CD14-positive monocyte (primary cell): ENCODE data around the gene ABCA3. TPM values are rescaled to one million over a fixed set of nuclear protein-coding genes. Genes with fewer than 3 reads are reported as not detected.
A peak's percentile ranks its signal among the peaks of the same experiment; 100 is the strongest.

Source experiments
- DNase-seq, 3 donors: peaks; one replicate each; pipeline ENCODE4 v3.0.0-alpha.2; 2011 to 2022
- H2AFZ ChIP-seq: 2 replicates; pipeline ENCODE4 v1.6.0; 2012; ENCODE audit warnings: mild to moderate bottlenecking, low read depth, low read length, inconsistent platforms; ENCODE audit not compliant: insufficient read depth, poor library complexity, severe bottlenecking
- H3K27ac ChIP-seq, 2 donors: 1 replicate in 1 of 2; 2 replicates in 1 of 2; pipeline ENCODE4 v1.5.1; 2012 to 2013; ENCODE audit warnings: low read length in 2 of 2, control low read depth in 1 of 2, inconsistent platforms in 1 of 2, low read depth in 1 of 2, mild to moderate bottlenecking in 1 of 2
- H3K27me3 ChIP-seq, 2 donors: one replicate each; pipeline versions ENCODE4 v1.6.0 to v1.6.1; 2011 to 2013; ENCODE audit warnings: low read length in 2 of 2; ENCODE audit not compliant: control insufficient read depth in 2 of 2, insufficient read depth in 2 of 2
- H3K36me3 ChIP-seq, 2 donors: replicated peaks in 1 of 2; 1 replicate in 1 of 2; 2 replicates in 1 of 2; pipeline versions ENCODE4 v1.5.1 to v1.6.1; 2012 to 2013; ENCODE audit warnings: low read length in 2 of 2, control low read depth in 1 of 2, inconsistent platforms in 1 of 2, mild to moderate bottlenecking in 1 of 2; ENCODE audit not compliant: insufficient read depth in 2 of 2, control insufficient read depth in 1 of 2
- H3K4me1 ChIP-seq, 2 donors: 1 replicate in 1 of 2; 2 replicates in 1 of 2; pipeline versions ENCODE4 v1.5.1 to v1.6.1; 2012 to 2013; ENCODE audit warnings: low read length in 2 of 2, control low read depth in 1 of 2, inconsistent platforms in 1 of 2, mild to moderate bottlenecking in 1 of 2, moderate library complexity in 1 of 2; ENCODE audit not compliant: insufficient read depth in 2 of 2, control insufficient read depth in 1 of 2
- H3K4me2 ChIP-seq: replicated peaks from 2 replicates; pipeline ENCODE3; 2012; ENCODE audit warnings: low read length, moderate library complexity, mild to moderate bottlenecking; ENCODE audit not compliant: poor library complexity, severe bottlenecking; ENCODE audit errors: extremely low read depth
- H3K4me3 ChIP-seq, 3 experiments: fragments of 200-600 bp in 1 of 3; sonication (generic) in 1 of 3; replicated peaks in 1 of 3; 1 replicate in 2 of 3; 2 replicates in 1 of 3; pipeline ENCODE4 v1.5.1; 2011 to 2013; ENCODE audit warnings: low read length in 3 of 3, mild to moderate bottlenecking in 3 of 3, control low read depth in 2 of 3, low read depth in 2 of 3, inconsistent platforms in 1 of 3, moderate library complexity in 1 of 3
- H3K79me2 ChIP-seq: 2 replicates; pipeline ENCODE4 v1.6.0; 2012; ENCODE audit warnings: mild to moderate bottlenecking, control low read depth, inconsistent platforms, low read length, moderate library complexity; ENCODE audit not compliant: insufficient read depth
- H3K9ac ChIP-seq: 2 replicates; pipeline ENCODE4 v1.6.0; 2017; ENCODE audit warnings: low read length, mild to moderate bottlenecking; ENCODE audit not compliant: insufficient read depth, poor library complexity, severe bottlenecking
- H3K9me3 ChIP-seq, 2 donors: replicated peaks in 1 of 2; 1 replicate in 1 of 2; 2 replicates in 1 of 2; pipeline versions ENCODE4 v1.5.1 to v1.6.1; 2012 to 2013; ENCODE audit warnings: low read length in 2 of 2, control low read depth in 1 of 2; ENCODE audit not compliant: control insufficient read depth in 1 of 2, insufficient read depth in 1 of 2
- H4K20me1 ChIP-seq: 2 replicates; pipeline ENCODE4 v1.6.0; 2012; ENCODE audit warnings: mild to moderate bottlenecking, low read length, control low read depth, moderate library complexity; ENCODE audit not compliant: insufficient read depth
- H3K27ac Mint-ChIP-seq, 7 donors: one replicate each; pipeline ENCODE4 v1.8.0; 2020; ENCODE audit warnings: mild to moderate bottlenecking in 7 of 7, mixed read lengths in 7 of 7, moderate library complexity in 6 of 7, inconsistent platforms in 2 of 7
- H3K27me3 Mint-ChIP-seq, 3 donors: one replicate each; pipeline ENCODE4 v1.8.0; 2021 to 2022; ENCODE audit warnings: low read depth in 3 of 3, mild to moderate bottlenecking in 3 of 3, mixed read lengths in 3 of 3, moderate library complexity in 3 of 3, inconsistent platforms in 1 of 3
- H3K36me3 Mint-ChIP-seq, 2 donors: one replicate each; pipeline ENCODE4 v1.8.0; 2020; ENCODE audit warnings: mixed read lengths in 2 of 2, inconsistent platforms in 1 of 2, mild to moderate bottlenecking in 1 of 2
- H3K4me1 Mint-ChIP-seq: one replicate; pipeline ENCODE4 v1.8.0; 2020; ENCODE audit warnings: mild to moderate bottlenecking, mixed read lengths
- H3K4me3 Mint-ChIP-seq, 2 donors: one replicate each; pipeline ENCODE4 v1.8.0; 2020; ENCODE audit warnings: mild to moderate bottlenecking in 2 of 2, mixed read lengths in 2 of 2, moderate library complexity in 1 of 2
- H3K9me3 Mint-ChIP-seq, 7 donors: one replicate each; pipeline ENCODE4 v1.8.0; 2020 to 2022; ENCODE audit warnings: mixed read lengths in 7 of 7, mild to moderate bottlenecking in 6 of 7, moderate library complexity in 6 of 7, inconsistent platforms in 2 of 7
- CTCF ChIP-seq: fragments of 200-600 bp; IDR thresholded peaks from one replicate; pipeline ENCODE4 v1.8.0; 2022; ENCODE audit warnings: antibody characterized with exemption, mild to moderate bottlenecking
- WGBS: methylation state at CpG from one replicate; pipeline ENCODE4 v1.1.5; 2013; ENCODE audit warnings: missing lambda C conversion rate; ENCODE audit not compliant: insufficient coverage; 5-methylcytosine and 5-hydroxymethylcytosine counted together
- intact Hi-C, 2 donors: fragments of 100-400 bp; cut with micrococcal nuclease; formaldehyde crosslinking; loops; one replicate each; pipeline versions ENCODE4 v1.15.0 to v1.15.1; 2023
- polyA plus RNA-seq, 3 donors: library from polyadenylated mRNA; depleted of rRNA in 1 of 3; unstranded in 2 of 3; stranded (reverse) in 1 of 3; fragments of 300-500 nt in 2 of 3; fragments of >200 nt in 1 of 3; fragmentation: Illumina TruSeq in 2 of 3; gene quantifications; 1 replicate in 2 of 3; 2 replicates in 1 of 3; pipeline ENCODE4 v1.2.3, GENCODE V29; 2012 to 2021

The ABCA3 gene
- polyA plus RNA-seq, 3 donors: 0.06 to 1.2 (median 0.68) TPM

DNA sequence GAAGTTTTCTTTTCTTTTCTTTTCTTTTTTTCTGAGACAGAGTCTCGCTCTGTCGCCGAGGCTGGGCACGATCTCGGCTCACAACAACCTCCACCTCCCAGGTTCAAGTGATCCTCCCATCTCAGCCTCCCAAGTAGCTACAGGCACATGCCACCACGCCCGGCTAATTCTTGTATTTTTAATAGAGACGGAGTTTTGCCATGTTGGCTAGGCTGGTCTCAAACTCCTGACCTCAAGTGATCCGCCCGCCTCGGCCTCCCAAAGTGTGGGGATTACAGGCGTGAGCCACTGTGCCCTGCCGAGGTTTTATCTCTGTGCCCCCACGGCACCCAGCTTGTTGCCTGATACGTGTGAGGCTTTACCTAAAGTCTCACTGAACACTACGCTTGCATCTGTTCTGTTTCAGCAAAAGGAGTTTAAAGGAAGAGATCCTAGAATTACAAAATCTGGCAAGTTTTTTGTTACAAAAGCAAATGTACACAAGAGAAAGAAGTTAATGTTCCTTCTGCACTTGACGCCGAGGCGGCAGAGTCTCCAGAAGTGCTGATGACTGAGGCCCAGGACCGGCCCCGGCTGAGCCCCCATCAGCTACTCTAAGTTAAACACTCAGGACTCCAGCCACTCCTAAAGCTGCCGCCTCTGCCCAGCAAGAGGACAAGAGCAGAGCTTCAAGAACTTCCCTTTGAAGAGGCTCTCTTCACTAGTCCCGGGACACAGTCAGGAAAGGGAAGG is 9.2 kb downstream of the ABCA3 start:
- no peak for DNase-seq
- no peak overlapping the region for H2AFZ ChIP-seq
- no peaks in the 10 kb centered on the region for H3K36me3 ChIP-seq
- intact Hi-C loops: no loop called here
- Mint-ChIP-seq H3K36me3 (no peaks in the 10 kb centered on the region), H3K27ac (no peak overlapping the region), H3K27me3 (peaks cover 4 to 14% (median 7%) of the 10 kb centered on the region in 3 donors), H3K4me1 (no peaks in the 10 kb centered on the region), H3K9me3 (peaks cover 0 to 2% (median 0%) of the 10 kb centered on the region in 7 donors), H3K4me3 (no peak overlapping the region)
- H3K9ac ChIP-seq: no peak overlapping the region
- H3K9me3 ChIP-seq: no peaks in the 10 kb centered on the region
- H3K27ac ChIP-seq: no peak overlapping the region
- H3K27me3 ChIP-seq: no peaks in the 10 kb centered on the region
- 97% methylated on average over 14 of the region's 23 CpGs for WGBS
- TF ChIP-seq CTCF: no peak
- H4K20me1 ChIP-seq: no peaks in the 10 kb centered on the region
- H3K4me1 ChIP-seq: no peaks in the 10 kb centered on the region
- H3K4me3 ChIP-seq: no peak overlapping the region
- H3K4me2 ChIP-seq: no peak overlapping the region
- no peaks in the 10 kb centered on the region for H3K79me2 ChIP-seq

GRCh38 chr16:2329532-2329931 is 11.0 kb downstream of the ABCA3 start:
- Histone ChIP-seq H2AFZ (no peak overlapping the region), H3K9ac (no peak overlapping the region), H3K27ac (no peak overlapping the region), H3K9me3 (no peaks in the 10 kb centered on the region), H3K4me2 (no peak overlapping the region), H3K79me2 (no peaks in the 10 kb centered on the region), H4K20me1 (no peaks in the 10 kb centered on the region), H3K4me1 (no peaks in the 10 kb centered on the region), H3K36me3 (no peaks in the 10 kb centered on the region), H3K27me3 (no peaks in the 10 kb centered on the region), H3K4me3 (no peak overlapping the region)
- Mint-ChIP-seq H3K9me3 (peaks cover 0 to 2% (median 0%) of the 10 kb centered on the region in 7 donors), H3K27me3 (peaks cover 4 to 13% (median 9%) of the 10 kb centered on the region in 3 donors), H3K27ac (peak overlapping the region in 1 of 7 donors; percentile 30), H3K36me3 (no peaks in the 10 kb centered on the region), H3K4me1 (no peaks in the 10 kb centered on the region), H3K4me3 (no peak overlapping the region)
- 100% methylated on average over 3 of the region's 5 CpGs for WGBS
- intact Hi-C loops: no loop called here
- DNase-seq: no peak
- no peak for TF ChIP-seq CTCF
